K562 (cell line): Measurements from ENCODE around the gene PRSS27. TPM values are rescaled to one million over a fixed set of nuclear protein-coding genes. Genes with fewer than 3 reads are reported as not detected.

Source experiments
- ATAC-seq: fragments of 200-7000 bp; cut with Tn5 transposase; 3 replicates; pipeline ENCODE4 v1.9.1; 2020; ENCODE audit warnings: moderate library complexity
- BruUV-seq: library from RNA; stranded (reverse); fragments of 400-500 nt; replicated peaks from 2 replicates; lab custom pipeline; 2021; lab: Mats Ljungman, UMichigan
- CTCF ChIA-PET: fragments of 300-600 bp; formaldehyde crosslinking; extraction: SDS; loops from one replicate; lab custom pipeline; 2021; ENCODE audit warnings: low intra/inter-chr PET ratio; lab: Yijun Ruan, JAX
- POLR2A ChIA-PET: fragments of 300-600, 350-650 bp; sonication (Branson Sonifier 250); formaldehyde crosslinking; extraction: SDS; loops from one replicate; lab custom pipeline; 2021; ENCODE audit warnings: antibody characterized with exemption, inconsistent platforms; lab: Yijun Ruan, JAX
- DNase-seq, 4 experiments: peaks; one replicate each; pipeline versions ENCODE4 v3.0.0 to v3.0.0-alpha.2; 2011 to 2018; ENCODE audit warnings: low spot score in 3 of 4, mixed read lengths in 3 of 4; ENCODE audit errors: extremely low read depth in 1 of 4
- FAIRE-seq: peaks from 2 replicates; lab custom pipeline; 2011; peaks lifted over from hg19 to GRCh38; lab: Jason Lieb, UNC
- H2AFZ ChIP-seq: 2 replicates; pipeline ENCODE4 v1.6.0; 2011; ENCODE audit warnings: low read depth, low read length, control low read depth, inconsistent platforms
- H3K27ac ChIP-seq: fragments of 200-600 bp; 3 replicates; pipeline ENCODE4 v1.8.0; 2011; ENCODE audit warnings: low read depth, mild to moderate bottlenecking, control low read depth, inconsistent platforms, low read length, moderate library complexity, mixed read lengths; ENCODE audit errors: extremely low read depth
- H3K27me3 ChIP-seq, 2 experiments: fragments of 300-600 bp in 1 of 2; 2 replicates in 1 of 2; 3 replicates in 1 of 2; pipeline versions ENCODE4 v1.6.0 to v1.8.0; 2011; ENCODE audit warnings: inconsistent platforms in 2 of 2, low read length in 2 of 2, mild to moderate bottlenecking in 1 of 2, mixed read lengths in 1 of 2, moderate library complexity in 1 of 2; ENCODE audit not compliant: control insufficient read depth in 2 of 2, insufficient read depth in 2 of 2
- H3K36me3 ChIP-seq: fragments of 300-600 bp; 3 replicates; pipeline ENCODE4 v1.8.0; 2011; ENCODE audit warnings: mild to moderate bottlenecking, low read length, inconsistent platforms; ENCODE audit not compliant: control insufficient read depth, insufficient read depth
- H3K4me1 ChIP-seq, 2 experiments: fragments of 200-600 bp in 1 of 2; replicated peaks in 1 of 2; 2 replicates in 1 of 2; 3 replicates in 1 of 2; pipeline versions ENCODE4 v1.5.1 to v1.8.0; 2011; ENCODE audit warnings: inconsistent platforms in 2 of 2, low read length in 2 of 2, mild to moderate bottlenecking in 1 of 2, mixed read lengths in 1 of 2, moderate library complexity in 1 of 2; ENCODE audit not compliant: control insufficient read depth in 2 of 2, insufficient read depth in 2 of 2
- H3K4me2 ChIP-seq: 2 replicates; pipeline ENCODE4 v1.6.1; 2011; ENCODE audit warnings: low read length, control low read depth, inconsistent platforms, mixed read lengths; ENCODE audit not compliant: insufficient read depth
- H3K4me3 ChIP-seq: fragments of 200-600 bp; sonication (generic), shearing (Covaris generic); 2 replicates; pipeline ENCODE4 v1.5.1; 2016; ENCODE audit warnings: control low read depth, inconsistent platforms
- H3K79me2 ChIP-seq: fragments of 200-600 bp; 3 replicates; pipeline ENCODE4 v1.8.0; 2011; ENCODE audit warnings: low read length, inconsistent platforms; ENCODE audit not compliant: control insufficient read depth, insufficient read depth
- H3K9ac ChIP-seq, 2 experiments: 2 replicates each; pipeline versions ENCODE4 v1.6.0 to v1.6.1; 2011; ENCODE audit warnings: low read depth in 2 of 2, low read length in 2 of 2, control low read depth in 1 of 2, inconsistent platforms in 1 of 2, mild to moderate bottlenecking in 1 of 2, mixed read lengths in 1 of 2; ENCODE audit not compliant: insufficient read depth in 1 of 2
- H3K9me1 ChIP-seq: one replicate; pipeline ENCODE4 v1.6.0; 2011; ENCODE audit warnings: inconsistent platforms, mild to moderate bottlenecking, low read length, moderate library complexity; ENCODE audit not compliant: control insufficient read depth, insufficient read depth
- H3K9me3 ChIP-seq: replicated peaks from 2 replicates; pipeline ENCODE4 v1.5.1; 2011; ENCODE audit warnings: low read depth, low read length, inconsistent platforms; ENCODE audit not compliant: control insufficient read depth, insufficient read depth
- H4K20me1 ChIP-seq: replicated peaks from 2 replicates; pipeline ENCODE4 v1.6.1; 2011; ENCODE audit warnings: low read length, inconsistent platforms, mixed read lengths; ENCODE audit not compliant: control insufficient read depth, insufficient read depth
- CREB3L1 ChIP-seq: fragments of 450-650 bp; IDR thresholded peaks from 2 replicates; pipeline ENCODE4 v1.6.1; 2014; ENCODE audit warnings: low read depth, mild to moderate bottlenecking, moderate library complexity, borderline replicate concordance
- CTCFL ChIP-seq: IDR thresholded peaks from 2 replicates; pipeline ENCODE4 v1.6.1; 2011; ENCODE audit warnings: borderline replicate concordance, low read depth, mild to moderate bottlenecking, moderate library complexity, low read length; ENCODE audit not compliant: insufficient read depth, poor library complexity, severe bottlenecking
- E2F6 ChIP-seq, 2 experiments: IDR thresholded peaks; 2 replicates each; pipeline ENCODE4 v1.6.1; 2011; ENCODE audit warnings: borderline replicate concordance in 1 of 2, control low read depth in 1 of 2, low read depth in 1 of 2, low read length in 1 of 2, mild to moderate bottlenecking in 1 of 2, mixed read lengths in 1 of 2, moderate library complexity in 1 of 2; ENCODE audit not compliant: insufficient read depth in 1 of 2, insufficient read length in 1 of 2, poor library complexity in 1 of 2, severe bottlenecking in 1 of 2; ENCODE audit errors: extremely low read depth in 1 of 2
- KDM1A ChIP-seq, 2 experiments: fragments of 450-650 bp; IDR thresholded peaks; 2 replicates each; pipeline ENCODE4 v1.6.1; 2016; ENCODE audit warnings: mild to moderate bottlenecking in 2 of 2
- MTF1 ChIP-seq: fragments of 250-450 bp; sonication (Bioruptor Pico); IDR thresholded peaks from 2 replicates; pipeline ENCODE4 v1.9.0; 2021; ENCODE audit warnings: moderate library complexity, mild to moderate bottlenecking, inconsistent platforms, borderline replicate concordance
- POLR2G ChIP-seq: fragments of 200-400 bp; formaldehyde crosslinking; IDR thresholded peaks from 2 replicates; pipeline ENCODE4 v1.6.1; 2017; ENCODE audit warnings: low read depth, mild to moderate bottlenecking, antibody characterized with exemption, low read length, moderate library complexity
- RBFOX2 ChIP-seq: fragments of 200-400 bp; formaldehyde crosslinking; IDR thresholded peaks from 2 replicates; pipeline ENCODE4 v1.6.1; 2017; ENCODE audit warnings: low read depth, mild to moderate bottlenecking, low read length, moderate library complexity
- RBM22 ChIP-seq: fragments of 200-400 bp; formaldehyde crosslinking; IDR thresholded peaks from 2 replicates; pipeline ENCODE4 v1.6.1; 2018; ENCODE audit warnings: low read length, low read depth; ENCODE audit not compliant: poor library complexity, severe bottlenecking
- ZBTB33 ChIP-seq: sonication (generic); formaldehyde crosslinking; IDR thresholded peaks from 2 replicates; pipeline ENCODE4 v1.8.1; 2023; ENCODE audit warnings: mild to moderate bottlenecking, missing genetic modification reagents
- ZBTB9 ChIP-seq: fragments of 450-650 bp; formaldehyde crosslinking; IDR thresholded peaks from 2 replicates; pipeline ENCODE4 v1.4.0; 2020; ENCODE audit warnings: mild to moderate bottlenecking, moderate library complexity
- ZC3H11A ChIP-seq: IDR thresholded peaks from 2 replicates; pipeline ENCODE4 v1.6.1; 2012; ENCODE audit warnings: low read depth, low read length, improper control_type of control experiment
- WGBS: fragments of 100-300 bp; shearing (Covaris generic); methylation state at CpG from one replicate; pipeline ENCODE4 v1.1.6; 2016; ENCODE audit warnings: low coverage, mixed read lengths; ENCODE audit not compliant: insufficient coverage; ENCODE audit errors: missing lambda C conversion rate; 5-methylcytosine and 5-hydroxymethylcytosine counted together
- in situ Hi-C: fragments of 300-500 bp; cut with MboI; formaldehyde crosslinking; loops from 4 replicates; pipeline ENCODE4 v1.15.0; 2018; ENCODE audit warnings: inconsistent platforms, mixed read lengths
- intact Hi-C: fragments of 100-400 bp; cut with micrococcal nuclease; formaldehyde crosslinking; loops from 2 replicates; pipeline ENCODE4 v1.14.2; 2022
- polyA plus RNA-seq, 8 experiments: library from polyadenylated mRNA; depleted of rRNA in 4 of 8; stranded (reverse) in 5 of 8; unstranded in 3 of 8; fragments of >200 nt; fragmentation: Nextera tagmentation in 2 of 8; fragmentation: Illumina TruSeq in 1 of 8; extraction: Ambion mirVana in 2 of 8; extraction: Trizol in 1 of 8; gene quantifications; 2 replicates each; pipeline versions ENCODE4 v1.2.1 to v1.2.3, GENCODE V29; 2011 to 2014; ENCODE audit warnings: inconsistent platforms in 1 of 8, missing spikeins in 1 of 8
- total RNA-seq, 7 experiments: library from RNA; depleted of rRNA in 6 of 7; stranded (reverse); fragments of >200 nt in 6 of 7; fragmentation: Illumina TruSeq in 2 of 7; extraction: Trizol in 2 of 7; gene quantifications; 2 replicates each; pipeline versions ENCODE4 v1.2.1 to v1.2.3, GENCODE V29; 2011 to 2021; ENCODE audit warnings: low replicate concordance in 1 of 7

PRSS27 gene
- total and polyA plus RNA-seq, 9 of the 15 experiments (the other 6 are each of a cell fraction or from before 2014, with no cell fraction given) = 0.09 to 0.20 (median 0.17) TPM; not detected in 5

GRCh38 chr16:2761886-2762583, 42.0 kb upstream of the PRSS27 start:
- in situ Hi-C loops (no loop called here), intact Hi-C loops (no loop called here)
- Histone ChIP-seq H3K4me3 (no peak overlapping the region), H3K4me1 (peaks cover 0 to 10% of the 10 kb centered on the region in 2 experiments; a peak in 2 of 5 replicates), H3K9me1 (no peaks in the 10 kb centered on the region), H3K4me2 (no peak overlapping the region), H3K27me3 (no peaks in the 10 kb centered on the region), H3K36me3 (peaks cover 100% of the 10 kb centered on the region), H3K9ac (no peak overlapping the region), H4K20me1 (no peaks in the 10 kb centered on the region; the same call in none of the 2 replicates), H3K27ac (no peak overlapping the region), H3K9me3 (peaks cover 20% of the 10 kb centered on the region), H2AFZ (no peak overlapping the region), H3K79me2 (peaks cover 99% of the 10 kb centered on the region)
- FAIRE-seq (no peak), ATAC-seq (no peak), DNase-seq (no peak)
- 97% methylated on average over 36 of the region's 42 CpGs for WGBS
- ChIA-PET POLR2A (interaction anchor here (0.6 to 9.0 kb wide), 6 partner anchors 9 to 600 kb away, joined by 3 to 96 read pairs (median 4); partner anchors contain the start of gene SRRM2), CTCF (no interaction called here)
- no TSS peak for BruUV-seq
- TF ChIP-seq E2F6 (IDR thresholded peaks at IDR 0.05; ENCODE audit: borderline replicate concordance in 1 of 2, extremely low read depth in 1 of 2, insufficient read depth in 1 of 2, insufficient read length in 1 of 2, low read depth in 1 of 2, low read length in 1 of 2, poor library complexity in 1 of 2, severe bottlenecking in 1 of 2) = peak in 1 of 2 experiments; percentile 10
- TF ChIP-seq POLR2G = peak; percentile 57
- TF ChIP-seq ZBTB9 (CRISPR knock-in tag) = 0 out of 2 replicates have a peak, but pooled peaks have one; percentile 37
- TF ChIP-seq ZC3H11A = no peak
- TF ChIP-seq RBM22 = peak; percentile 64
- TF ChIP-seq MTF1 = no peak
- TF ChIP-seq CTCFL = no peak
- peak; percentile 97 for TF ChIP-seq ZBTB33 (CRISPR knock-in tag)
- peak in 1 of 2 experiments; percentile 74; a peak in 1 of 4 replicates for TF ChIP-seq KDM1A (IDR thresholded peaks at IDR 0.05)
- peak; percentile 99; the same call in 1 of the 2 replicates for TF ChIP-seq CREB3L1
- peak; percentile 67 for TF ChIP-seq RBFOX2
